Smooth muscle cell (in vitro differentiated cells): Measurements from ENCODE around the gene KTI12. TPM values are rescaled to one million over a fixed set of nuclear protein-coding genes. Genes with fewer than 3 reads are reported as not detected.
"Not testable (repeated sequence)": the region's sequence is repeated elsewhere in the genome, so short reads cannot be mapped to it uniquely, and the experiment has no call there.

Experiments
- DNase-seq: peaks from one replicate; lab custom pipeline; 2025; ENCODE audit not compliant: unreplicated experiment; lab: John Stamatoyannopoulos, UW
- H2AFZ ChIP-seq: fragments of 200-600 bp; sonication (generic); 2 replicates; pipeline ENCODE4 v1.6.0; 2016; ENCODE audit warnings: antibody characterized with exemption, low read depth, mild to moderate bottlenecking
- H3F3A ChIP-seq: fragments of 200-600 bp; sonication (generic); 2 replicates; pipeline ENCODE4 v1.6.0; 2017; ENCODE audit warnings: antibody characterized with exemption, low read depth
- H3K27ac ChIP-seq: fragments of 200-600 bp; sonication (generic); 2 replicates; pipeline ENCODE4 v1.5.1; 2016; ENCODE audit warnings: low read depth, mild to moderate bottlenecking
- H3K27me3 ChIP-seq: fragments of 200-600 bp; sonication (generic); 2 replicates; pipeline ENCODE4 v1.6.1; 2016; ENCODE audit warnings: low read depth, mild to moderate bottlenecking
- H3K36me3 ChIP-seq: fragments of 200-600 bp; sonication (generic); 2 replicates; pipeline ENCODE4 v1.5.1; 2016; ENCODE audit warnings: low read depth
- H3K4me1 ChIP-seq: fragments of 200-600 bp; sonication (generic); 2 replicates; pipeline ENCODE4 v1.5.1; 2016; ENCODE audit warnings: low read depth
- H3K4me2 ChIP-seq: fragments of 200-600 bp; sonication (generic); 2 replicates; pipeline ENCODE4 v1.6.0; 2016; ENCODE audit warnings: mild to moderate bottlenecking
- H3K4me3 ChIP-seq: fragments of 200-600 bp; sonication (generic); 2 replicates; pipeline ENCODE4 v1.5.1; 2016; ENCODE audit warnings: mild to moderate bottlenecking
- H3K79me2 ChIP-seq: fragments of 200-600 bp; sonication (generic); 2 replicates; pipeline ENCODE4 v1.6.0; 2016; ENCODE audit warnings: low read depth, mild to moderate bottlenecking
- H3K9ac ChIP-seq: fragments of 200-600 bp; sonication (generic); 2 replicates; pipeline ENCODE4 v1.6.0; 2016; ENCODE audit warnings: low read depth
- H3K9me3 ChIP-seq: fragments of 200-600 bp; sonication (generic); replicated peaks from 2 replicates; pipeline ENCODE4 v1.5.1; 2016; ENCODE audit warnings: low read depth
- H4K20me1 ChIP-seq: fragments of 200-600 bp; sonication (generic); 2 replicates; pipeline ENCODE4 v1.6.0; 2016; ENCODE audit warnings: low read depth
- CTCF ChIP-seq: fragments of 200-600 bp; sonication (generic); IDR thresholded peaks from 2 replicates; pipeline ENCODE4 v1.5.1; 2017; ENCODE audit warnings: borderline replicate concordance, mild to moderate bottlenecking, antibody characterized with exemption; ENCODE audit not compliant: insufficient read depth, poor library complexity, severe bottlenecking
- WGBS: methylation state at CpG from one replicate; pipeline ENCODE4 v1.1.7; 2016; ENCODE audit warnings: low lambda C conversion rate; 5-methylcytosine and 5-hydroxymethylcytosine counted together
- polyA plus RNA-seq: library from polyadenylated mRNA; unstranded; fragments of >200 nt; fragmentation: Nextera tagmentation; extraction: Ambion mirVana; gene quantifications from 2 replicates; pipeline ENCODE4 v1.2.1, GENCODE V29; 2016
- total RNA-seq: library from RNA; depleted of rRNA; stranded (reverse); fragments of >200 nt; gene quantifications from 2 replicates; pipeline ENCODE4 v1.2.3, GENCODE V29; 2014

Gene KTI12
- total RNA-seq (7.0 and 8.1 TPM in 2 replicates), polyA plus RNA-seq (11.6 and 14.2 TPM in 2 replicates)

- H3K36me3 ChIP-seq = peaks cover 10% of the 10 kb centered on the region
- H3K4me2 ChIP-seq = peak within 1 kb of the TSS; percentile 99
- no peaks in the 10 kb centered on the region for H3K9me3 ChIP-seq
- H3K27ac ChIP-seq = peak within 1 kb of the TSS; percentile 73
- peak; percentile 65 for DNase-seq
- peak within 1 kb of the TSS; percentile 85 for H3K9ac ChIP-seq
- H3K4me3 ChIP-seq = peak within 1 kb of the TSS; percentile 72
- H3K4me1 ChIP-seq = peaks cover 12% of the 10 kb centered on the region
- peaks cover 17% of the 10 kb centered on the region for H3F3A ChIP-seq
- peaks cover 30% of the 10 kb centered on the region for H3K79me2 ChIP-seq
- no peak for TF ChIP-seq CTCF
- peaks cover 27% of the 10 kb centered on the region for H4K20me1 ChIP-seq
- H2AFZ ChIP-seq = peak within 1 kb of the TSS; percentile 47
- no peaks in the 10 kb centered on the region for H3K27me3 ChIP-seq
- WGBS = 2% methylated on average over 76 of the region's 78 CpGs
Observed at GRCh38 chr1:52033190-52034049, at the start of gene KTI12. TSS of gene KTI12 (minus strand) at chr1:52033810. CDS start at chr1:52033761, 49 bp downstream.

- Histone ChIP-seq H3K9ac (no peak overlapping the region), H3K4me3 (no peak overlapping the region), H3K4me2 (no peak overlapping the region), H2AFZ (no peak overlapping the region), H4K20me1 (peaks cover 66% of the 10 kb centered on the region), H3K9me3 (no peaks in the 10 kb centered on the region), H3K4me1 (no peaks in the 10 kb centered on the region), H3K79me2 (peaks cover 35% of the 10 kb centered on the region), H3F3A (no peaks in the 10 kb centered on the region), H3K27ac (no peak overlapping the region), H3K27me3 (no peaks in the 10 kb centered on the region), H3K36me3 (no peaks in the 10 kb centered on the region)
- WGBS = 86% methylated on average over 3 of the region's 3 CpGs
- no peak for DNase-seq
- TF ChIP-seq CTCF = no peak
Observed at GRCh38 chr1:52080014-52080415, 46.4 kb upstream of the KTI12 start.

- not testable (repeated sequence) for H2AFZ ChIP-seq, H3K4me2 ChIP-seq, H3K36me3 ChIP-seq, H3F3A ChIP-seq, H3K27ac ChIP-seq, H3K4me3 ChIP-seq, H3K4me1 ChIP-seq, H3K9ac ChIP-seq, DNase-seq, H3K9me3 ChIP-seq, H3K27me3 ChIP-seq
- H4K20me1 ChIP-seq = peaks cover 66% of the 10 kb centered on the region
- WGBS = 95% methylated on average over 6 of the region's 6 CpGs
- peaks cover 36% of the 10 kb centered on the region for H3K79me2 ChIP-seq
Observed at GRCh38 chr1:52077277-52077676, 43.7 kb upstream of the KTI12 start.

- H3K4me1 ChIP-seq = no peaks in the 10 kb centered on the region
- DNase-seq = no peak
- peaks cover 81% of the 10 kb centered on the region for H4K20me1 ChIP-seq
- no peak for TF ChIP-seq CTCF
- no peaks in the 10 kb centered on the region for H3K27me3 ChIP-seq
- no peak overlapping the region for H3K4me3 ChIP-seq
- peaks cover 5% of the 10 kb centered on the region for H3K36me3 ChIP-seq
- no peak overlapping the region for H3K9ac ChIP-seq
- H3K4me2 ChIP-seq = no peak overlapping the region
- peaks cover 51% of the 10 kb centered on the region for H3K79me2 ChIP-seq
- no peaks in the 10 kb centered on the region for H3K9me3 ChIP-seq
- no peaks in the 10 kb centered on the region for H3F3A ChIP-seq
- H3K27ac ChIP-seq = no peak overlapping the region
- 81% methylated on average over 6 of the region's 6 CpGs for WGBS
- no peak overlapping the region for H2AFZ ChIP-seq
Observed at GRCh38 chr1:52072291-52072690, 38.7 kb upstream of the KTI12 start.
